ENCODE measurements around the gene FHIT.
"Not testable (repeated sequence)": the region's sequence is repeated elsewhere in the genome, so short reads cannot be mapped to it uniquely, and the experiment has no call there.

FHIT gene

DNA sequence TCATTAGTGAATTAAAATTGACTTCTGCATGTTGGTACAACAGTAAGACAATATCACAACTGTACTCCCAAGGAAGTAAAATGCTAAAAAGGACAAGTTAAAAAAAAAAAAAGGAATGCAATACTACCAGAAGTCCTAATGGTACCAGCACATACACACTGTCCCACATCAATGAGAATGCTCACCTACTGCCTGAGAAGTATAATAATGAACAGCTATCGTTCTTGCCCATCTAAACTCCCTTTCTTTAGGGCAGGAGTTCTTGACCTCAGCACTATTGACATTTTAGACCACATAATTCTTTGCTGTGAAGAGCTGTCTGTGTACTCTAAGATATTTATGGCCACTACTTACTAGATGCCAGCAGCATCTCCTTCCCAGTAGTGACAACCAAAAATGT is 651.7 kb downstream of the FHIT start:
- DNase-seq = no peak

- no peak for DNase-seq
Observed at GRCh38 chr3:60598671-60599070, 652.6 kb downstream of the FHIT start.

DNA sequence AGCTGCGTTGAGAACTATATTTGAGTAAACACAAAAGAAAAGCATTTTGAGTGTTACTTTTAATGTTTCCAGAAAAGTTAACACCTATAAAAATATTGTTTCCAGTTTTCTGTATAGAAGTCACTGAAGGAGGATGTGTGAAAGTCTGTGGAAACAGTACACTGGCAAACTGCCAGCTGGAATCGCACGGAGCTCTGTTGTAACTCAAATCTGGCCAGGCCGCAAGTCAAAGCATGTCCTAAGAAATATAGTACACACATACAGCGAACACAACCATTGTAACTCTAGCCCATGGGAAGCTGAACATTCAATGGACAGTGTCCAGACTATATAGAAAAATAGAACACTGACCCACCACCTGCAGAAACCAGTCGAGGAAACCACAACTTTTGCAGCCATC is 657.2 kb downstream of the FHIT start:
- no peak for DNase-seq

DNA sequence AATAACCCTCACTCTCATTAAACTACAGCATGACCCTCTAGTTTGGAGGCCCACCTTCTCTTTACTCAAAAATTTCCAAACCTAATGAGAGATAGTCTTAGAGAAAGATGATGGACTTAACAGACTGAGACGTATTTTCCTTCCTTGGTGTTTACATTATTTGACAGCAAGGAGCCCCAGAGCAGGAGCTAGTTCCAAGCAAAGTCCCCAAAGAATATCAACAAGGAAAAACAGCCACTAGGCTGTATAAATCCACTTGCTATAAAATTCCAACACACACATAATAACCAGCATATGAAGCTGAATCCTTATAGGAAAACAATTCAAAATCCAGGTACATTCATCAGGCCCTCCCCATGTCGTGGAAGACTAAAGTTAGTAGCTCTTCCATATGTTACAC is 660.0 kb downstream of the FHIT start:
- DNase-seq = no peak

DNA sequence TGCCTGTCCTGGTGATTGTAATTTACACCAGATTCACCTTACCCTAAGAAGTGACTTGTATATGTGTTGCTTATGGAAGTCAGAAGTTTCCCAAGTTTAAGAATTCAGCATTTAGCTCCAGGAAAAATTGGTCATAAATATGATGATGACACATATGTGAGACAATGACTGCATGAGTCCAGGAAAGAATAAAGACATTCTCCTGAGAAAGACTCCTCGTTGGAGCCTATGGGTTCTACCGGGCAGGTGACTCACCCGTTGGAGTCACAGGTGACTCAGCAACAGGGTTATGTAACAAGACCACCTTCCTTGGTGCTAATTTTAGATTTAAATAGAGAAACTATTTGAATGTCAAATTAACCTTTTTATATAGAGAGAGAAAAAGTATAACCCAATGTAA is 662.4 kb downstream of the FHIT start:
- no peak for DNase-seq

GRCh38 chr3:60585918-60586317 is 665.3 kb downstream of the FHIT start:
- no peak for DNase-seq

DNA sequence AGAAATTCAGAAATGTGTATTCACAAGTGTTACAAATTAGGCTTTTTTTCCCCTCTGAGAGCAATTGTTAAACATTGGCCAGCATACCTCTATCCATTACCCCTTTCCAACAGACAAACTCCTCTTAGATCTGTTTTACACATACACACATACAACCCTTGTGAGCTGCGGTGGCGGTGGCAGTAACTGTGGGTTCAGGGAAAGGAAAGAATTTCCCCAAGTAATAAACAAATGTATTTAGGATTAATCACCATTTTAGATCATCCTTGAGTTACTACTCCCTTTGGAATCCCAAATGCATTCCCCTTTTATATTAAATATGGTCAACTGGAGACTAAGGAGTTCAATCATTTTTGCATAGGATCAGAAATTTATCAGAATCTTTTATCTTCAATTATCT is 667.0 kb downstream of the FHIT start:
- no peak for DNase-seq

- DNase-seq = no peak
Observed at GRCh38 chr3:60582288-60582687, 669.0 kb downstream of the FHIT start.

DNA sequence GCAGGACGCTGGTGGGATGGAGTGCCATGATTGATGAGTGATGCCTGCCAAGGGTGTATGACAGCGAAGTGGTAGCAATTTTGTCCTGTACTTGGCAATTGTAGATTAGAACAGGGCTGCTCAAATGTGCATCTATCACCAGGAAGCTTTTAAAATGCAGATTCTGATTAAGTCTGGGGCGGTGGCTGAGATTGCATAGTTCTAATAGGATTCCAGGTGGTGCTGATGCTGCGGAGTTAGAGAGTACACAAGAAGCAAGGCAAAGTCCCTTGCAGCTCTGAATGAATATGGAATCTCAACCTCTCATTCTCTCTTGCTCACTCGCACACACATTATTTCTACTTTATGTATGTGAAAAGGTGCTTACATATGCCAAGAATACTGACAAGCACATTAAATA is 670.4 kb downstream of the FHIT start:
- DNase-seq = no peak

DNA sequence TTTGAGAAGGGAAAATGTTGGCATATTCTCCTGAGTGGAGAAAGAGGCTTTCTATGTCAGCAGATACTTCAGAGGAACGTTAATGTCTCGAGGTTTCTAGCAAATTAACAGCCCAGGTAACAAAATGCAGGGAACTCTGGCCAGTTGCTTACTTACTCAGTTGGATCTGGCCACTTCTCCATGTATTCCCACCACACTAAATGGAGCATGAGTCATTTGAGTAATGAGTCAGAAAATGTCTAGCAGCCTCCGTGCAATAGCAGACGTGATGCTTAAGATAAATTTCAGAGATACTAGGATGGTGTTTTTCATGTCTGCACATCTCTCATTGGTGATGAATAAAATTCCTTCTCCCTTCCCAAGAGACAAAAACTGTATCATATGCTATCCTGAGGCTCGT is 671.5 kb downstream of the FHIT start:
- no peak for DNase-seq

DNA sequence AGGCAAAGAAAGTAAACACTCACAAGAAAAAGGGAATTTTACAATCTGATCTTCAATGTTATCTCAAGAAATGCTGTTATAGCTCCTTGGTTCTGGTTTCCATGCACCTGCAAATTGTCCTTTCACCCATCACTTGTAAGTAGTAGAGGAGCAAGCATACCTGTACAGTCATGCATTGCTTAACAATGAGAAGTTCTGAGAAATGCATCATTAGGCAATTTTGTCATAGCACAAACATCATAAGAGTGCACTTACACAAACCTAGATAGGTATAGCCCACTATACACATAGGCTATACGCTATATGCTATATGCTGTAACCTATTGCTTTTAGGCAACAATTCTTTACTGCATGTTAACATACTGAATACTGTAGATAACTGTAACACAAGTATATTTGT is 672.3 kb downstream of the FHIT start:
- DNase-seq = no peak

DNA sequence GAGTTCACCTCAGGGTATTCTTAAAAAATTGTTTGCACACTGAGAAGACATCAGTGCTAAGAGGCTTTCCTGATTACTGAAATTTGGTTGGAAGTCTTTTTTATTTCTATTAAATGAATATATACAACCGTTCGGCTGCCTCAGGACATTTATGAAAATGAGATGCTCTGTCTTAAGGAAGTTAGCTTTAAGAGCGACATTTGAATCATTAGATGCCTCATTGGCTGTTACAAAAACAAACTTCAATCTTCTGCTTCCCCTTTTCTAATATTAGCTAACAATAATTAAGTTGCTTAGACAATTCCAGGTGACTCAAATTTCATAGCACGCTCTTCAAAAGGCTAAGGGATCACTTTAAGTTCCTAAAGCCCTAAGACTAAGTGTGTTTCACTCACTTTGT is 673.7 kb downstream of the FHIT start:
- DNase-seq = no peak

DNA sequence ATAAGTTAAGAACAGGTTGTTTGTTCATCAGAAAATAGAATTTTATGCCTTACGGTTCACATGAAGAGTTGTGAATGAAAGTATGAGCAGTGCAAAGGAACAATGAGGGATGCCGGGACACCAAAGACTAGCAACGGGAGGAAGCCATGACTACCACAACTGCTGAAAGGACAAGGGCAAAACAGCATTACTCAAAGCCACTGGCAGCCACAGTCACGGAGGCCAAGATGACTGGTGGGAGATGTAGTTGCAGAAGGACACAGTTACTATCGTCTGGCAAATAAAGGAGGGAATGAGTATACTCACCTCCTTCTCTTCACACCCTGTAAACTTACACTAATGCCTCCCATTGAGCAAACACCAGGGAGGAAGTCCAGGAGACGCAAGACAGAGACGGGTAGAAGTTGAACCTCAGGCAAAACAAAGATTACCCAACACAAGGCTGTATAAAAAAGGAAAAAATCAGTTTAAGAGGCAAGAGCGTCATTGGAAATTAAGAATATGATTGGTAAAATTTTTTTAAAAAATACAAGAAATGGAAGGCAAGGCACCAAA is 675.5 kb downstream of the FHIT start:
- no peak for DNase-seq

DNA sequence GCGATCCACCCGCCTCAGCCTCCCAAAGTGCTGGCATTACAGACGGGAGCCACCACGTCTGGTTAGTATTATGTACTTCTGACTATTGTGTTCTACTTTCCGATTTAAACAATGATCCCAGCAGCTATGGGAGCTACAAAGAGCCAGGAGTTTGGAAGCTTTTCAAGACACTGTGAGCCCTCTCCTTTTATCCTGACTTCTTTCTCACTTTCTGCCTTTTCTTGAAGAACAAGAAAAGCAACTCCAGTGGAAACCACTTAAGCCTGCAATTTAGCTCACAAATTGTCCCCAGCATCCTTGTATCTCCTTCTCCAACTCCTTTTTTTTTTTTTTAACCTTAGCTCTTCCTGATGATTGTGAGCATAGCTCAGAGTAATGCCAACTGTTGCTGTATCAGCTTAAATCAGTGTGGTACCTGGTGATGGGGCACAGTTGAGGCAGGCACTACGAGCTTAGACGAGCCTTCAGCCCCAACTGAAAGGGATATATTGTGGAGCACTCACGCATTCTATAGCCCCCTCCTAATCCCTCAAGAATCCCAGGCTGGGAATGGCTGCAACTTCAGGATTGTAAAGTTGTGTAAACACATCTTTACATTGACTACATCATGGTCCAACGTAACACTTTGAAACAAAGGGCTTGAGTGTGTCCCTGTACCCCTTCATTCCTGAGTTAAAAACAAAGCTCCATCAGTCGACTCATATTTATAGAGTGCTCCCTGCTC is 677.0 kb downstream of the FHIT start:
- no peak for DNase-seq

GRCh38 chr3:60573494-60573893 is 677.8 kb downstream of the FHIT start:
- DNase-seq = no peak

DNA sequence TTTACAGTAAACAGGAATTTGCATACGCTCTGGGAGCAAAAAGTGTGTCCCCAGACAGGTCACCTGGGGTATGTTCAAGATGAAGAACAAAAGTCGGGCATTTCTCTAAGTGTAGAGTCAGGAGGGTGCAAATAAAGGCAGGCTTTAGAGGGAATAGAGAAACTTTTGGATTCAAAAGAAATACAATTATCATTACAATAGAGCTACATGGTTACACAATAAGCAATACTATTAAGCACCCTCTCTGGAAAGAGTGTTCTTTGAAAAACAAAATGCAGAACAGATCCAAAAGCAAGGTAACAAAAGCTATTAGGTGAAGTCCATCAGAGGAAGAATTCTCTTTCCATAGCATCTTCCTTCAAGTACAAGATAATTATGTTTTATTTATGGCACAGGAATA is 679.7 kb downstream of the FHIT start:
- DNase-seq = no peak

DNA sequence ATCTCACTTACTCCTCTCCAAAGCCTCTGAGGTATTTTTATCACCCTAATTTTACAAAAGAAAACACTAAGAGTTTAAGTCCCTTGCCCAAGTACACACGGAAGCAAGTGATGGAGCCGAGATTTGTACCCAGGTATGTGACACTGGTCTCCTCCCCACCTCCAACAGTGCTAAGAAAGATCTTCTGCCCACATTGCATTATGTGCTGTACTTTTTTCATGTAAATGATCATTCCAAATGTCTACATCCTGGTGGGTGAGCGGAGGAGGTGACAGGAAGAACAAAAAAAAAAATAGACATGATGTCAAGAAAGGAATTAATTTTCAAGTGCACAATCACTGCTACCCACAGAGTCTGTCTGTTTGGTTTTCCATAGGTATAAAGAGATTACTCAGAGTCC is 694.1 kb downstream of the FHIT start:
- no peak for DNase-seq

DNA sequence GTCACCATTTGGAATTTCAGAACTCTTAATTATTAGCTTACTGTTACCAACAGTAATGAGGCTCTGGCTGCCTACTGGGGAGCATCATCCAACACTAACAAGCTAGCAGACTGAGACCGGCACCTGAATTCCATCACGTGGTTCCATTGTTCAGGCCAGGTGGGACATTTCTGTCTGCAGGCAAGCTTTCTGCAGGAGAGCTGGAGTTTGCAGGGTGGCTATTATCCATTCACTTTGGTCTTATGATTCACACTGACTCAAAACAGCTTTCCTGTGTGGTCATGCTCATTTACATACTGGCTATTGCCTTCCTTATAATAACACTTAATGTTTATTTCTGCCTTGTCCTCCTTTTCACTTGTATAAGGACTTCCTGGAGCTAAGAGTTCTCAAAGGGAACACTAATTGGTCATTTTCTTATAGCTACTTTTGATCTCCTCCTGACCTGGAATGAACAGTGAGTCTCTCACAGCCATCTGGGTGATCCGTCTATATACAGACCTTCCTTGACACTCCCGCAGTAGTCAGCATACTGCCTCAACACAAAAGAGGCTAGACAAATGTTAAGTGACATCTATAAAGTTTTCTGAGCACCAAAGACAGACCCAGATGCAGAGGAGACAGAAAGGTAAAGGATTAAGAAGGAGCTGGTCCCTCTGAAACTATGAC is 695.4 kb downstream of the FHIT start:
- no peak for DNase-seq

DNA sequence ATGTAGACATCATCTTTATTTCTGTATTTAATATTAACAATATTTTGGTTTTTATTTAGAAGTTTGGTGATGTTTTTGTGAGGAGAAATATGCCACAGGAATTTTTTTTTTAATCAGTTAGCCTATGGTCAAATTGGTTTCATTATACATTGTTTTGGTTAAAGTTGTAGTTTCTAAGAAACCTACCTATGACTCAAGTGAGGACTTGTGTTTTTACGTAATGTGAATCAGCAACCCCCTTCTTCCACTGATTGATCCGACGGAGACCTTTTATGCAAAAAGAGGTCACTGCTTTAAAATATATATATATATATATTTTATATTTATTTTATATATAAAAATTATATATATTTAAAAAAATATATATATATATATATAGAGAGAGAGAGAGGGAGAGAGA is 698.1 kb downstream of the FHIT start:
- no peak for DNase-seq

DNA sequence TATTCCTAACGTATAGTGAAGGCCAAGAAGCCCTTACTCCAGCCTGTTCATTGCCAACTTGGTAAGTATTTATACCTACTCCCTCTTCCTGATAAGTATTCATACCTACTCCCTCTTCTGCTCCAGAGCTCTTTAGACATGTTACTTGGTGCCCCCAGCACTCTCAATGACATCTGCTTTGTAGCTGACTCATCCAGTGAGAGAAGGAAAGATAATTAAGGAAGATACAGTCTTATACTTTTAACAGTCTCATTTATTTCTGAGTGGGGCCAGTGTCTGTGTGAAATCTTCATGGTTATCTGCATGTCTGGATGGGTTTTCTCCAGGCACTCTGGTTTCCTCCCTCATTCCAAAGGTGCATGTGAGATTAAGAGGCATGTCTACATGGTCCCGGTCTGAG is 698.7 kb downstream of the FHIT start:
- no peak for DNase-seq

- no peak for DNase-seq
Observed at GRCh38 chr3:60551455-60552209, 699.6 kb downstream of the FHIT start.

- DNase-seq = no peak
Observed at GRCh38 chr3:60549863-60550262, 701.4 kb downstream of the FHIT start.

DNA sequence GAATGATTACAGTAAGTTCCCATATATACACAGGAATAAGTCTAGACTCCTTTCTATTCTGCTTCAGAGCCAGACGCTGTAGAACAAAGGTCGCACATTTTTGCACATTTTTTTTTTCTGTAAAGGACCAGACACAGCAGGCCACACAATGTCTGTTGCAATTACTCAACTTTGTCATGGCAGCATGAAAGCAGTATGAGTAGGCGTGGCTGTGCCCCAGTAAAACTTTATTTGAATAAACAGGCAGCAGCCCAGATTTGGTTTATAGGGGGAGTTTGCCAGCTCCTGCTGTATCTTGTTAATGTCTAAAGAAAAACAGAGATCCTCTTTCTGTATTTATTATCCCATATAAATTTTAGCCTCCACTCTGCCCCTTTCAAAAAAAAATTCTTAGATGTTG is 708.3 kb downstream of the FHIT start:
- DNase-seq = no peak

DNA sequence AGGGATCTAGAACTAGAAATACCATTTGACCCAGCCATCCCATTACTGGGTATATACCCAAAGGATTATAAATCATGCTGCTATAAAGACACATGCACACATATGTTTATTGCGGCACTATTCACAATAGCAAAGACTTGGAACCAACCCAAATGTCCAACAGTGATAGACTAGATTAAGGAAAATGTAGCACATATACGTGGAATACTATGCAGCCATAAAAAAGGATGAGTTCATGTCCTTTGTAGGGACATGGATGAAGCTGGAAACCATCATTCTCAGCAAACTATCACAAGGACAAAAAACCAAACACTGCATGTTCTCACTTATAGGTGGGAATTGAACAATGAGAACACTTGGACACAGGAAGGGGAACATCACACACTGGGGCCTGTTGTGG is 711.9 kb downstream of the FHIT start:
- not testable (repeated sequence) for DNase-seq
